ENCODE data around the gene MNX1.

The MNX1 gene

GRCh38 chr7:157032128-157032527 is 21.7 kb upstream of the MNX1 start:
- Histone ChIP-seq H3K4me3 (ENCODE audit: low read length) (no peak overlapping the region), H3K27me3 (replicated peaks; ENCODE audit: control insufficient read depth, insufficient read depth, low read length) (peaks cover 45% of the 10 kb centered on the region), H3K9me3 (ENCODE audit: control insufficient read depth, low read length) (peaks cover 16% of the 10 kb centered on the region), H3K4me1 (ENCODE audit: control insufficient read depth, insufficient read depth, low read length) (no peaks in the 10 kb centered on the region), H3K9ac (ENCODE audit: low read length) (no peak overlapping the region), H3K36me3 (ENCODE audit: control insufficient read depth, insufficient read depth, low read length, severe bottlenecking) (no peaks in the 10 kb centered on the region)
- DNase-seq (ENCODE audit: low read depth): no peak

- Histone ChIP-seq H3K4me3 (ENCODE audit: low read length) (no peak overlapping the region), H3K27me3 (replicated peaks; ENCODE audit: control insufficient read depth, insufficient read depth, low read length) (peaks cover 73% of the 10 kb centered on the region), H3K36me3 (ENCODE audit: control insufficient read depth, insufficient read depth, low read length, severe bottlenecking) (no peaks in the 10 kb centered on the region), H3K9me3 (ENCODE audit: control insufficient read depth, low read length) (peaks cover 8% of the 10 kb centered on the region), H3K4me1 (ENCODE audit: control insufficient read depth, insufficient read depth, low read length) (no peaks in the 10 kb centered on the region), H3K9ac (ENCODE audit: low read length) (no peak overlapping the region)
- DNase-seq (ENCODE audit: low read depth): no peak
These were observed 17.9 kb upstream of the MNX1 start for GRCh38 chr7:157028199-157028903.

- no peaks in the 10 kb centered on the region for H3K4me1 ChIP-seq (ENCODE audit: control insufficient read depth, insufficient read depth, low read length)
- H3K27me3 ChIP-seq (replicated peaks; ENCODE audit: control insufficient read depth, insufficient read depth, low read length): peaks cover 74% of the 10 kb centered on the region
- H3K36me3 ChIP-seq (ENCODE audit: control insufficient read depth, insufficient read depth, low read length, severe bottlenecking): no peaks in the 10 kb centered on the region
- H3K9me3 ChIP-seq (ENCODE audit: control insufficient read depth, low read length): peaks cover 8% of the 10 kb centered on the region
- no peak for DNase-seq (ENCODE audit: low read depth)
- no peak overlapping the region for H3K9ac ChIP-seq (ENCODE audit: low read length)
- no peak overlapping the region for H3K4me3 ChIP-seq (ENCODE audit: low read length)
These were observed 17.2 kb upstream of the MNX1 start for GRCh38 chr7:157027568-157028198.

- Histone ChIP-seq H3K27me3 (replicated peaks; ENCODE audit: control insufficient read depth, insufficient read depth, low read length) (peaks cover 87% of the 10 kb centered on the region), H3K4me3 (ENCODE audit: low read length) (no peak overlapping the region), H3K9me3 (ENCODE audit: control insufficient read depth, low read length) (peaks cover 8% of the 10 kb centered on the region), H3K36me3 (ENCODE audit: control insufficient read depth, insufficient read depth, low read length, severe bottlenecking) (no peaks in the 10 kb centered on the region), H3K4me1 (ENCODE audit: control insufficient read depth, insufficient read depth, low read length) (no peaks in the 10 kb centered on the region), H3K9ac (ENCODE audit: low read length) (no peak overlapping the region)
- DNase-seq (ENCODE audit: low read depth): no peak
These were observed 14.3 kb upstream of the MNX1 start for GRCh38 chr7:157024716-157025115.

- no peak overlapping the region for H3K4me3 ChIP-seq (ENCODE audit: low read length)
- peaks cover 8% of the 10 kb centered on the region for H3K9me3 ChIP-seq (ENCODE audit: control insufficient read depth, low read length)
- DNase-seq (ENCODE audit: low read depth): no peak
- no peaks in the 10 kb centered on the region for H3K4me1 ChIP-seq (ENCODE audit: control insufficient read depth, insufficient read depth, low read length)
- H3K9ac ChIP-seq (ENCODE audit: low read length): no peak overlapping the region
- H3K27me3 ChIP-seq (replicated peaks; ENCODE audit: control insufficient read depth, insufficient read depth, low read length): peaks cover 88% of the 10 kb centered on the region
- no peaks in the 10 kb centered on the region for H3K36me3 ChIP-seq (ENCODE audit: control insufficient read depth, insufficient read depth, low read length, severe bottlenecking)
These were observed 13.1 kb upstream of the MNX1 start for GRCh38 chr7:157023589-157023905.

GRCh38 chr7:157022681-157023588 is 12.5 kb upstream of the MNX1 start:
- Histone ChIP-seq H3K4me3 (ENCODE audit: low read length) (no peak overlapping the region), H3K36me3 (ENCODE audit: control insufficient read depth, insufficient read depth, low read length, severe bottlenecking) (no peaks in the 10 kb centered on the region), H3K9me3 (ENCODE audit: control insufficient read depth, low read length) (peaks cover 8% of the 10 kb centered on the region), H3K4me1 (ENCODE audit: control insufficient read depth, insufficient read depth, low read length) (no peaks in the 10 kb centered on the region), H3K9ac (ENCODE audit: low read length) (no peak overlapping the region), H3K27me3 (replicated peaks; ENCODE audit: control insufficient read depth, insufficient read depth, low read length) (peaks cover 88% of the 10 kb centered on the region)
- DNase-seq (ENCODE audit: low read depth): no peak

GRCh38 chr7:157021871-157022680 is 11.6 kb upstream of the MNX1 start:
- no peak for DNase-seq (ENCODE audit: low read depth)
- no peaks in the 10 kb centered on the region for H3K36me3 ChIP-seq (ENCODE audit: control insufficient read depth, insufficient read depth, low read length, severe bottlenecking)
- H3K4me3 ChIP-seq (ENCODE audit: low read length): no peak overlapping the region
- no peaks in the 10 kb centered on the region for H3K4me1 ChIP-seq (ENCODE audit: control insufficient read depth, insufficient read depth, low read length)
- H3K9me3 ChIP-seq (ENCODE audit: control insufficient read depth, low read length): peaks cover 8% of the 10 kb centered on the region
- H3K27me3 ChIP-seq (replicated peaks; ENCODE audit: control insufficient read depth, insufficient read depth, low read length): peaks cover 93% of the 10 kb centered on the region
- H3K9ac ChIP-seq (ENCODE audit: low read length): no peak overlapping the region

- DNase-seq (ENCODE audit: low read depth): no peak
- H3K27me3 ChIP-seq (replicated peaks; ENCODE audit: control insufficient read depth, insufficient read depth, low read length): peaks cover 95% of the 10 kb centered on the region
- no peaks in the 10 kb centered on the region for H3K36me3 ChIP-seq (ENCODE audit: control insufficient read depth, insufficient read depth, low read length, severe bottlenecking)
- peaks cover 8% of the 10 kb centered on the region for H3K9me3 ChIP-seq (ENCODE audit: control insufficient read depth, low read length)
- H3K4me1 ChIP-seq (ENCODE audit: control insufficient read depth, insufficient read depth, low read length): no peaks in the 10 kb centered on the region
- no peak overlapping the region for H3K9ac ChIP-seq (ENCODE audit: low read length)
- H3K4me3 ChIP-seq (ENCODE audit: low read length): no peak overlapping the region
These were observed 10.8 kb upstream of the MNX1 start for GRCh38 chr7:157021071-157021870.

- Histone ChIP-seq H3K4me1 (ENCODE audit: control insufficient read depth, insufficient read depth, low read length) (no peaks in the 10 kb centered on the region), H3K27me3 (replicated peaks; ENCODE audit: control insufficient read depth, insufficient read depth, low read length) (peaks cover 95% of the 10 kb centered on the region), H3K9ac (ENCODE audit: low read length) (no peak overlapping the region), H3K9me3 (ENCODE audit: control insufficient read depth, low read length) (peaks cover 8% of the 10 kb centered on the region), H3K36me3 (ENCODE audit: control insufficient read depth, insufficient read depth, low read length, severe bottlenecking) (no peaks in the 10 kb centered on the region), H3K4me3 (ENCODE audit: low read length) (no peak overlapping the region)
- DNase-seq (ENCODE audit: low read depth): no peak
These were observed 10.1 kb upstream of the MNX1 start for GRCh38 chr7:157020514-157021070.

GRCh38 chr7:157019718-157020451 is 9.4 kb upstream of the MNX1 start:
- H3K9ac ChIP-seq (ENCODE audit: low read length): no peak overlapping the region
- peaks cover 95% of the 10 kb centered on the region for H3K27me3 ChIP-seq (replicated peaks; ENCODE audit: control insufficient read depth, insufficient read depth, low read length)
- no peak overlapping the region for H3K4me3 ChIP-seq (ENCODE audit: low read length)
- no peaks in the 10 kb centered on the region for H3K4me1 ChIP-seq (ENCODE audit: control insufficient read depth, insufficient read depth, low read length)
- H3K9me3 ChIP-seq (ENCODE audit: control insufficient read depth, low read length): peaks cover 4% of the 10 kb centered on the region
- DNase-seq (ENCODE audit: low read depth): no peak
- no peaks in the 10 kb centered on the region for H3K36me3 ChIP-seq (ENCODE audit: control insufficient read depth, insufficient read depth, low read length, severe bottlenecking)
